ENCODE measurements around the gene SCN5A. TPM values are rescaled to one million over a fixed set of nuclear protein-coding genes. Genes with fewer than 3 reads are reported as not detected.

SCN5A gene
- total and polyA plus RNA-seq, 3 donors from 2014 or later: 0.63 to 0.99 (median 0.73) TPM

DNA sequence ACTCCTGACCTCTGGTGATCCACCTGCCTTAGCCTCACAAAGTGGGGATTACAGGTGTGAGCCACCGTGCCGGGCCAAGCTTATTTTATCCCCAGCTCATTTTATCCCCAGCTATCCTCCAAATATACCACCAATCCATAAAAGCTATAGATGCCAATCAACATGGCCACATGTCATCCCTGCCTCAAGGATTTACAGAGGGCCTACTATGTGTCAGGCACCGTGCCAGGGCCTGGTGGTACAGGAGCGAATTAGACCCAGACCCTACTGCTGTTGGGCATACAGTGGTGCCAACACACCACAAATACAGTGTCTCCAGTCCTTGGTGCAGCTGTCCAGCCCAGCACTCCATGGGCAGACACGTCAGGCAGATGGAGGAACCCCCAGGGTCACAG lies 73.4 kb downstream of the SCN5A start:
- peak; percentile 9 for DNase-seq
- Histone ChIP-seq H3K9me3 (no peaks in the 10 kb centered on the region), H3K27me3 (no peaks in the 10 kb centered on the region), H3K36me3 (ENCODE audit: low read depth, missing control alignments) (no peaks in the 10 kb centered on the region), H3K4me3 (no peak overlapping the region), H3K4me1 (no peaks in the 10 kb centered on the region), H3K27ac (no peak overlapping the region)
- TF ChIP-seq CTCF (IDR thresholded peaks at IDR 0.05) (no peak), POLR2A (IDR thresholded peaks at IDR 0.05) (no peak)
- intact Hi-C loops (cut with DNase I; ENCODE audit: low total_unique reads): no loop called here
- WGBS, 2 donors: 89 to 95% methylated on average over 5 of the region's 5 CpGs

DNA sequence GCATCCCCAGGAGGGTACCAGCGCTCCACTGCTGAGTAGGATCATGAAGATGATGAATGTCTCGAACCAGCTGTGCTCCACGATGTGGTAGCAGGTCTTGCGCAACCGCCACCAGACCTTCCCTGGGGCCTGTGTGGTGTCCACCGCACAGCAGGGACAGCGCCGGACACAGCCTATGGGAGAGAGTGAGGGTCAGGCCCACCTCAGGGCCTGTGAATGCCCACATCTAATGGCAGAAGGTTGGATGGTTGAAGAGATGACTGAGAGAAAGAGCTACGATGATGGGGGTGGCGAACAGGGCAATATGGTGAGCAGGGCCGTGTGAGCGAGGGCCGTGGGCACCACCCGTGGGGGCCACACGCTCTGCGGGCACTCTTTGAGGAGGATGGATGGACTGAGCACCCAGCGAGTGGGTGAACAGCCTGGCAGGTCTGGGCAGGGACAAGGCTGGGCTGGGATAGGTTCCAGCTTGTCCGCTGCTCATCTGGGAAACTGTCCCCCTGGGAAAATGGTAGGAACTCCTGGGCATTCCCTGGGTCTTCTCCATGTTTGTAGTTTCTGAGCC lies 74.1 kb downstream of the SCN5A start:
- Histone ChIP-seq H3K9me3 (no peaks in the 10 kb centered on the region), H3K27ac (no peak overlapping the region), H3K27me3 (no peaks in the 10 kb centered on the region), H3K4me3 (no peak overlapping the region), H3K4me1 (no peaks in the 10 kb centered on the region), H3K36me3 (ENCODE audit: low read depth, missing control alignments) (no peaks in the 10 kb centered on the region)
- no peak for TF ChIP-seq POLR2A (IDR thresholded peaks at IDR 0.05)
- TF ChIP-seq CTCF (IDR thresholded peaks at IDR 0.05): no peak
- peak; percentile 7 for DNase-seq
- intact Hi-C loops (cut with DNase I; ENCODE audit: low total_unique reads): no loop called here
- WGBS, 2 donors: 91 to 97% methylated on average over 13 to 18 of the region's 18 CpGs

GRCh38 chr3:38574411-38575278 lies 74.8 kb downstream of the SCN5A start:
- no peaks in the 10 kb centered on the region for H3K4me1 ChIP-seq
- H3K36me3 ChIP-seq (ENCODE audit: low read depth, missing control alignments): no peaks in the 10 kb centered on the region
- H3K9me3 ChIP-seq: no peaks in the 10 kb centered on the region
- no peak for TF ChIP-seq CTCF (IDR thresholded peaks at IDR 0.05)
- no peak for TF ChIP-seq POLR2A (IDR thresholded peaks at IDR 0.05)
- no peak overlapping the region for H3K27ac ChIP-seq
- H3K27me3 ChIP-seq: no peaks in the 10 kb centered on the region
- no peak overlapping the region for H3K4me3 ChIP-seq
- intact Hi-C loops (cut with DNase I; ENCODE audit: low total_unique reads): no loop called here
- DNase-seq: peak; percentile 2
- WGBS, 2 donors: 87 to 90% methylated on average over 5 to 6 of the region's 6 CpGs

DNA sequence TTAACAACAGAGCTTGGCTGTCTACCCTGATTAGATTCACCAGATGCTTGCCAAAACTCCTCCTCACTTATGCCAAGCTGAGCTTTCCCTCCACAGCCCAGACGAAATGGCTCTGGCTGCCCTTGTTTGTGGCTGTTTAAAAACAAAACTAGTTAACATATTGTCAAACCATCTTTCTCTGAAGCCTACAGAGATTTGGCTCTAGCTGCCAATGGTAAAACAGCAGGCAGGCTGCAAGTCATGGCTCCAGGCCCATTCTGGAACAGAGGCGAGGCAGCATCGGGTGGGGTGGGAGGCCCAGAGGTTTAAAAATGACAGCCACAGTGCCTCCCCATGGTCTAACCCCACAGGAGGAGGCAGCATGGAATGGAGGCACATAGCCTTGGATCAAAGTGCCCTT lies 75.9 kb downstream of the SCN5A start:
- 64 to 90% methylated on average over 3 of the region's 3 CpGs for WGBS, 2 donors
- Histone ChIP-seq H3K9me3 (no peaks in the 10 kb centered on the region), H3K27me3 (no peaks in the 10 kb centered on the region), H3K27ac (no peak overlapping the region), H3K4me3 (no peak overlapping the region), H3K4me1 (no peaks in the 10 kb centered on the region), H3K36me3 (ENCODE audit: low read depth, missing control alignments) (no peaks in the 10 kb centered on the region)
- no peak for DNase-seq
- TF ChIP-seq POLR2A (IDR thresholded peaks at IDR 0.05) (no peak), CTCF (IDR thresholded peaks at IDR 0.05) (no peak)
- intact Hi-C loops (cut with DNase I; ENCODE audit: low total_unique reads): no loop called here
